Measurements from ENCODE around the gene LBX2.

GRCh38 chr2:74512744-74513604 is 13.6 kb upstream of the LBX2 start:
- TF ChIP-seq CTCF (conservative IDR thresholded peaks at IDR 0.05; ENCODE audit: low read depth, low read length), result no peak
- TF ChIP-seq POLR2A (IDR thresholded peaks at IDR 0.05; ENCODE audit: low read depth, low read length), result no peak
- no peak for TF ChIP-seq ELK1 (IDR thresholded peaks at IDR 0.05; ENCODE audit: borderline replicate concordance, low read depth, low read length)
- no peak for TF ChIP-seq NFE2L2 (IDR thresholded peaks at IDR 0.05; ENCODE audit: low read depth, low read length)
- no peak for TF ChIP-seq SMC3 (IDR thresholded peaks at IDR 0.05; ENCODE audit: low read depth, low read length)
- TF ChIP-seq MAZ (IDR thresholded peaks at IDR 0.05; ENCODE audit: borderline replicate concordance, low read depth, low read length), result no peak
- no peak for TF ChIP-seq RFX5 (IDR thresholded peaks at IDR 0.05; ENCODE audit: low read depth, low read length)
- TF ChIP-seq MXI1 (IDR thresholded peaks at IDR 0.05; ENCODE audit: borderline replicate concordance, low read depth, low read length), result no peak
- no peak for TF ChIP-seq CHD1 (IDR thresholded peaks at IDR 0.05; ENCODE audit: low read depth, low read length)
- TF ChIP-seq RCOR1 (IDR thresholded peaks at IDR 0.05; ENCODE audit: insufficient replicate concordance, low read length), result no peak
- TF ChIP-seq CEBPB (IDR thresholded peaks at IDR 0.05; ENCODE audit: low read depth, low read length), result no peak
- TF ChIP-seq RAD21 (IDR thresholded peaks at IDR 0.05; ENCODE audit: low read length), result no peak
- no peak for TF ChIP-seq BHLHE40 (IDR thresholded peaks at IDR 0.05; ENCODE audit: low read depth, low read length)
